Brain microvascular endothelial cell (primary cell): ENCODE results near the gene POLR3C.
A peak's percentile ranks its signal among the peaks of the same experiment; 100 is the strongest.
"Not testable (repeated sequence)": the region's sequence is repeated elsewhere in the genome, so short reads cannot be mapped to it uniquely, and the experiment has no call there.

ENCODE experiments used
- DNase-seq: peaks from one replicate; pipeline ENCODE4 v3.0.0-alpha.2; 2020
- H3K27ac ChIP-seq: fragments of 250-450 bp; sonication (Bioruptor Pico); 2 replicates; pipeline ENCODE4 v1.5.1; 2020; ENCODE audit warnings: mild to moderate bottlenecking, moderate library complexity
- H3K27me3 ChIP-seq: fragments of 250-450 bp; sonication (Bioruptor Pico); replicated peaks from 2 replicates; pipeline ENCODE4 v1.5.1; 2020; ENCODE audit warnings: mild to moderate bottlenecking
- H3K36me3 ChIP-seq: fragments of 250-450 bp; sonication (Bioruptor Pico); replicated peaks from 2 replicates; pipeline ENCODE4 v1.5.1; 2020; ENCODE audit warnings: mild to moderate bottlenecking
- H3K4me3 ChIP-seq: 2 replicates; pipeline ENCODE4 v1.5.1; 2011; ENCODE audit warnings: low read depth, mild to moderate bottlenecking, control low read depth, low read length, moderate library complexity
- CTCF ChIP-seq: IDR thresholded peaks from 2 replicates; pipeline ENCODE4 v1.5.1; 2011; ENCODE audit warnings: low read depth, mild to moderate bottlenecking, moderate library complexity, low read length, control low read depth, inconsistent platforms; ENCODE audit errors: missing control alignments
- in situ Hi-C: cut with HindIII; loops from 2 replicates; pipeline ENCODE4 v1.10.0; 2017; ENCODE audit warnings: low sequenced_read_pairs, low pct_ligation_motif_present

The POLR3C gene

GRCh38 chr1:145822779-145823331 lies 1.1 kb upstream of the POLR3C start:
- Histone ChIP-seq H3K36me3 (peaks cover 14% of the 10 kb centered on the region), H3K4me3 (peak overlapping the region; percentile 33)
- DNase-seq, H3K27me3 ChIP-seq, H3K27ac ChIP-seq, in situ Hi-C loops: not testable (repeated sequence)

GRCh38 chr1:145824499-145824842 lies 471 bp downstream of the POLR3C start:
- peaks cover 30% of the 10 kb centered on the region for H3K36me3 ChIP-seq
- no peak for DNase-seq
- in situ Hi-C loops: no loop called here
- peak overlapping the region; percentile 84 for H3K27ac ChIP-seq
- no peak for TF ChIP-seq CTCF
- H3K27me3 ChIP-seq: no peaks in the 10 kb centered on the region
- H3K4me3 ChIP-seq: peak overlapping the region; percentile 93

GRCh38 chr1:145826030-145826429 lies 2.0 kb downstream of the POLR3C start:
- TF ChIP-seq CTCF: no peak
- Histone ChIP-seq H3K27ac (no peak overlapping the region), H3K36me3 (peaks cover 42% of the 10 kb centered on the region), H3K4me3 (no peak overlapping the region), H3K27me3 (no peaks in the 10 kb centered on the region)
- in situ Hi-C loops: no loop called here
- DNase-seq: no peak

GRCh38 chr1:145827966-145828365 lies 4.0 kb downstream of the POLR3C start:
- no peak for DNase-seq
- no peaks in the 10 kb centered on the region for H3K27me3 ChIP-seq
- in situ Hi-C loops: no loop called here
- no peak for TF ChIP-seq CTCF
- no peak overlapping the region for H3K27ac ChIP-seq
- no peak overlapping the region for H3K4me3 ChIP-seq
- peaks cover 55% of the 10 kb centered on the region for H3K36me3 ChIP-seq

- no peak for TF ChIP-seq CTCF
- Histone ChIP-seq H3K27ac (no peak overlapping the region), H3K36me3 (peaks cover 61% of the 10 kb centered on the region), H3K27me3 (no peaks in the 10 kb centered on the region), H3K4me3 (no peak overlapping the region)
- no peak for DNase-seq
- in situ Hi-C loops: no loop called here
Observed at GRCh38 chr1:145828367-145829026, 4.5 kb downstream of the POLR3C start.

GRCh38 chr1:145830810-145831209 lies 6.8 kb downstream of the POLR3C start:
- H3K4me3 ChIP-seq, DNase-seq, H3K27me3 ChIP-seq, H3K27ac ChIP-seq, in situ Hi-C loops: not testable (repeated sequence)
- peaks cover 82% of the 10 kb centered on the region for H3K36me3 ChIP-seq

- peaks cover 88% of the 10 kb centered on the region for H3K36me3 ChIP-seq
- no peak for TF ChIP-seq CTCF
- no peak overlapping the region for H3K27ac ChIP-seq
- no peak for DNase-seq
- in situ Hi-C loops: no loop called here
- H3K27me3 ChIP-seq: no peaks in the 10 kb centered on the region
- no peak overlapping the region for H3K4me3 ChIP-seq
Observed at GRCh38 chr1:145837656-145838055, 13.7 kb downstream of the POLR3C start.
